NCI-H1105 (cell line): ENCODE data around the gene GET3.
"Not testable (repeated sequence)": the region's sequence is repeated elsewhere in the genome, so short reads cannot be mapped to it uniquely, and the experiment has no call there.

Source experiments
- DNase-seq: peaks from one replicate; lab custom pipeline; 2025; lab: John Stamatoyannopoulos, UW

The GET3 gene

GRCh38 chr19:12736995-12737834 is at the start of gene GET3:
Gene GET3, plus strand, starts transcription at chr19:12737497. Its CDS starts 9 bp downstream, at chr19:12737506.
- DNase-seq = peak; percentile 100

GRCh38 chr19:12689012-12689411 is 48.3 kb upstream of the GET3 start:
- no peak for DNase-seq

GRCh38 chr19:12689581-12690216 is 47.6 kb upstream of the GET3 start:
- DNase-seq = no peak

GRCh38 chr19:12692960-12693359 is 44.3 kb upstream of the GET3 start:
- DNase-seq = no peak

GRCh38 chr19:12694641-12695040 is 42.7 kb upstream of the GET3 start:
- DNase-seq = no peak

- no peak for DNase-seq
Measured at GRCh38 chr19:12695096-12695495, 42.2 kb upstream of the GET3 start.

GRCh38 chr19:12695514-12695913 is 41.8 kb upstream of the GET3 start:
- no peak for DNase-seq

- DNase-seq = no peak
Measured at GRCh38 chr19:12695997-12696365, 41.3 kb upstream of the GET3 start.

- DNase-seq = peak; percentile 92
Measured at GRCh38 chr19:12696366-12697335, 40.6 kb upstream of the GET3 start, which contains the start of gene FBXW9. Gene FBXW9, minus strand, starts transcription at chr19:12696631. Its CDS starts 50 bp downstream, at chr19:12696581.

- not testable (repeated sequence) for DNase-seq
Measured at GRCh38 chr19:12697425-12697824, 39.9 kb upstream of the GET3 start.

- DNase-seq = no peak
Measured at GRCh38 chr19:12698138-12698537, 39.2 kb upstream of the GET3 start.

GRCh38 chr19:12701596-12702282 is 35.6 kb upstream of the GET3 start:
- no peak for DNase-seq

- DNase-seq = peak; percentile 33
Measured at GRCh38 chr19:12703046-12703445, 34.3 kb upstream of the GET3 start.

GRCh38 chr19:12705169-12705568 is 32.1 kb upstream of the GET3 start:
- DNase-seq = no peak

- no peak for DNase-seq
Measured at GRCh38 chr19:12705654-12706331, 31.5 kb upstream of the GET3 start.

GRCh38 chr19:12706332-12706718 is 31.0 kb upstream of the GET3 start:
- DNase-seq = no peak

- no peak for DNase-seq
Measured at GRCh38 chr19:12708641-12709040, 28.7 kb upstream of the GET3 start.

- no peak for DNase-seq
Measured at GRCh38 chr19:12711187-12711586, 26.1 kb upstream of the GET3 start.

GRCh38 chr19:12712077-12712476 is 25.2 kb upstream of the GET3 start:
- not testable (repeated sequence) for DNase-seq

- not testable (repeated sequence) for DNase-seq
Measured at GRCh38 chr19:12713304-12713703, 24.0 kb upstream of the GET3 start.

- DNase-seq = no peak
Measured at GRCh38 chr19:12715102-12715501, 22.2 kb upstream of the GET3 start.
